Activated CD8-positive, alpha-beta T cell treated with anti-CD3 and anti-CD28 coated beads, Interleukin-2, amount 10 ng/mL, durations not matched to agents 7 days and 5 days (primary cell): ENCODE data around the gene ADAM21. TPM values are rescaled to one million over a fixed set of nuclear protein-coding genes. Genes with fewer than 3 reads are reported as not detected.
"Not testable (repeated sequence)": the region's sequence is repeated elsewhere in the genome, so short reads cannot be mapped to it uniquely, and the experiment has no call there.

Experiments
- ATAC-seq: fragments of 150-1000 bp; cut with Tn5 transposase; one replicate; pipeline ENCODE4 v1.10.0; 2021; ENCODE audit warnings: moderate library complexity
- CTCF ChIA-PET: fragments of 350-600 bp; sonication (Branson Sonifier 250); formaldehyde crosslinking; loops from one replicate; lab custom pipeline; 2021; ENCODE audit warnings: antibody characterized with exemption; lab: Charles Lee
- POLR2A ChIA-PET: fragments of 350-600 bp; sonication (Branson Sonifier 250); formaldehyde crosslinking; loops from one replicate; lab custom pipeline; 2021; ENCODE audit warnings: antibody characterized with exemption; lab: Charles Lee
- DNase-seq: peaks from one replicate; pipeline ENCODE4 v3.0.0-alpha.2; 2020
- H3K27ac Mint-ChIP-seq: one replicate; pipeline ENCODE4 v1.8.0; 2021; ENCODE audit warnings: mild to moderate bottlenecking, mixed read lengths
- H3K27me3 Mint-ChIP-seq: one replicate; pipeline ENCODE4 v1.8.0; 2021; ENCODE audit warnings: low read depth, mixed read lengths
- H3K36me3 Mint-ChIP-seq: one replicate; pipeline ENCODE4 v1.8.0; 2021; ENCODE audit warnings: low read depth, mixed read lengths
- H3K4me1 Mint-ChIP-seq: one replicate; pipeline ENCODE4 v1.8.0; 2021; ENCODE audit warnings: low read depth, mixed read lengths
- H3K4me3 Mint-ChIP-seq: one replicate; pipeline ENCODE4 v1.8.0; 2021; ENCODE audit warnings: mild to moderate bottlenecking, mixed read lengths
- H3K9me3 Mint-ChIP-seq: one replicate; pipeline ENCODE4 v1.8.0; 2022; ENCODE audit warnings: mixed read lengths; ENCODE audit not compliant: insufficient read depth
- total RNA-seq, 2 experiments: library from RNA; stranded (reverse); gene quantifications; one replicate each; pipeline ENCODE4 v1.2.3, GENCODE V29; 2021

ADAM21 gene
- total RNA-seq, 2 experiments from 2014 or later: not detected

- H3K4me1 Mint-ChIP-seq: no peaks in the 10 kb centered on the region
- peaks cover 2% of the 10 kb centered on the region for H3K27me3 Mint-ChIP-seq
- no peak overlapping the region for H3K4me3 Mint-ChIP-seq
- ChIA-PET CTCF (no interaction called here), POLR2A (no interaction called here)
- no peak overlapping the region for H3K27ac Mint-ChIP-seq
- no peak for DNase-seq
- H3K36me3 Mint-ChIP-seq: no peaks in the 10 kb centered on the region
- ATAC-seq: no peak
- H3K9me3 Mint-ChIP-seq: peaks cover 13% of the 10 kb centered on the region
These were observed 10.3 kb upstream of the ADAM21 start for GRCh38 chr14:70441641-70442040.

DNA sequence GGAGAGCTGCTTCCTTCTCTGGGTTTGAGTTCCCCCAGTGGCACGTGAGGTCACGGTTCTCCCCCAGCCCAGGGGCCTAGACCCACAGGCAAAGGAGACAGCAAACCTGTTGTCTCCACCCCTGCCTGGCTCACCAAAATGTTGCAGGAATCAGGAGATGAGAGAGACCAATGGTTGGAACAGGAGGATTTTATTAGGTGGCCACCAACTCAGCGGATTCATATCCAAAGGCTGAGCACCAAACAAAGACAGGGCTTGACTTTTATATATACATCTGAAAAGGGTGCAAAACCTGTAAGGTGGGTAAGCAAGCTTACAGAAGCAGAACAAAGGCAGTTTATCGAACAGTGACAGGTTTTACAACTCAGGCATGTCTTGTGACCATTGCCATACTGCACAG lies 9.2 kb upstream of the ADAM21 start:
- H3K27me3 Mint-ChIP-seq: peaks cover under 1% of the 10 kb centered on the region
- ChIA-PET CTCF (no interaction called here), POLR2A (no interaction called here)
- no peak overlapping the region for H3K27ac Mint-ChIP-seq
- ATAC-seq (no peak), DNase-seq (no peak)
- no peak overlapping the region for H3K4me3 Mint-ChIP-seq
- peaks cover 13% of the 10 kb centered on the region for H3K9me3 Mint-ChIP-seq
- no peaks in the 10 kb centered on the region for H3K4me1 Mint-ChIP-seq
- H3K36me3 Mint-ChIP-seq: no peaks in the 10 kb centered on the region

DNA sequence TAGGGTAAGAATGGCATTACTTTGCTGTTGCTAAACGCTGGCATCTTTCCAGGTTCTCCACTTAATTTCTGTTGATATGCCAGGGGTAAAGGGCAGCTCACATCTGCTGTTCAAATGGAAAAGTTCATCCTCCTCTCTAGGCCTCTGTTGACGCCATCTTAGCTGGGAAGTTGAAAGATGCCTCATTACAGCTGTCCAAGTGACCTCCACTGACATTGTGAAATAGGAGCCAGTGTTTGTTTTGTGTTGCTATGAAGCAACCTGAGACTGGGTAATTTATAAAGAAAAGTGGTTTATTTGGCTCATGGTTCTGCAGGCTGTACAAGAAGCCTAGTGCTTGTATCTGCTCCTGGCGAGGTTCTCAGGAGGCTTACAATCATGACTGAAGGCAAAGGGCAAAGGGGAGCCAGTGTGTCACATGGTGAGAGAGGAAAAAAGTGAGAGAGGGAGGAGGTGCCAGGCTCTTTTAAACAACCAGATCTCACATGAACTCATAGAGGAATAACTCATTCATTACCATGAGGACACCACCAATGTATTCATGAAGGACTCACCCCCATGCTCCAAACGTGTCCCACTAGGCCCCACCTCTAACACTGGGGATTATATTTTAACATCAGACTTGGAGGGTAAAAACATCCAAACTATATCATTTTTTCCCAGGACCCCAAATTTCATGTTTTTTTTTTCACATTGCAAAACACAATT lies 3.2 kb upstream of the ADAM21 start:
- no peak for ATAC-seq
- Mint-ChIP-seq H3K9me3 (peaks cover under 1% of the 10 kb centered on the region), H3K4me3 (no peak overlapping the region), H3K27ac (no peak overlapping the region), H3K4me1 (no peaks in the 10 kb centered on the region), H3K36me3 (no peaks in the 10 kb centered on the region), H3K27me3 (no peaks in the 10 kb centered on the region)
- DNase-seq: no peak
- CTCF ChIA-PET: no interaction called here
- POLR2A ChIA-PET: interaction anchor here (0.7 kb wide), 1 partner anchor 63 kb away, joined by 3 read pairs; no protein-coding TSS in a partner anchor

DNA sequence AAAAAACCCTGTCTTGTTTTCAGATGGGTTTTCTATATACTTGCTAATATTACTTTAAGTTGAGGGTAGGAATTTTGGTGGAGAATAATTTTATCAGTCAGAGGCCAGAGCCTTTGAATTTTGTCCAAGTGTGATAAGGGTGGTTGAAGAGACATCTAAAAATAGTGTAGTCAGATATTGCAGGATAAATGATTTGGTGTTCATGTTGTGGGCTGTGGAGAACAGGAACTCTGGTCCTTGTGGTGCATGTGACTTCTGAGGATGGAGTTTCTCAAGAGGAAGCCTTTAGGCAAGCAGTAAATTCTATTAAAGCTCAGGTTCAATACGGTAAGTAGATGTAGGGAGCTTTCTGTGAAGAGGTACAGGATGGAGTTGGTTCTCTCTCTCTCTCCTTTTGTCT lies 2.8 kb downstream of the ADAM21 start:
- no peak for DNase-seq
- Mint-ChIP-seq H3K9me3 (no peaks in the 10 kb centered on the region), H3K36me3 (no peaks in the 10 kb centered on the region), H3K27me3 (peaks cover 7% of the 10 kb centered on the region), H3K4me1 (no peaks in the 10 kb centered on the region), H3K4me3 (no peak overlapping the region), H3K27ac (no peak overlapping the region)
- POLR2A ChIA-PET: no interaction called here
- CTCF ChIA-PET: no interaction called here
- no peak for ATAC-seq

GRCh38 chr14:70468731-70469130 lies 16.8 kb downstream of the ADAM21 start:
- Mint-ChIP-seq H3K27ac (no peak overlapping the region), H3K36me3 (no peaks in the 10 kb centered on the region), H3K4me3 (no peak overlapping the region), H3K27me3 (peaks cover 5% of the 10 kb centered on the region), H3K4me1 (no peaks in the 10 kb centered on the region), H3K9me3 (no peaks in the 10 kb centered on the region)
- DNase-seq: no peak
- ChIA-PET POLR2A (no interaction called here), CTCF (no interaction called here)
- ATAC-seq: no peak

DNA sequence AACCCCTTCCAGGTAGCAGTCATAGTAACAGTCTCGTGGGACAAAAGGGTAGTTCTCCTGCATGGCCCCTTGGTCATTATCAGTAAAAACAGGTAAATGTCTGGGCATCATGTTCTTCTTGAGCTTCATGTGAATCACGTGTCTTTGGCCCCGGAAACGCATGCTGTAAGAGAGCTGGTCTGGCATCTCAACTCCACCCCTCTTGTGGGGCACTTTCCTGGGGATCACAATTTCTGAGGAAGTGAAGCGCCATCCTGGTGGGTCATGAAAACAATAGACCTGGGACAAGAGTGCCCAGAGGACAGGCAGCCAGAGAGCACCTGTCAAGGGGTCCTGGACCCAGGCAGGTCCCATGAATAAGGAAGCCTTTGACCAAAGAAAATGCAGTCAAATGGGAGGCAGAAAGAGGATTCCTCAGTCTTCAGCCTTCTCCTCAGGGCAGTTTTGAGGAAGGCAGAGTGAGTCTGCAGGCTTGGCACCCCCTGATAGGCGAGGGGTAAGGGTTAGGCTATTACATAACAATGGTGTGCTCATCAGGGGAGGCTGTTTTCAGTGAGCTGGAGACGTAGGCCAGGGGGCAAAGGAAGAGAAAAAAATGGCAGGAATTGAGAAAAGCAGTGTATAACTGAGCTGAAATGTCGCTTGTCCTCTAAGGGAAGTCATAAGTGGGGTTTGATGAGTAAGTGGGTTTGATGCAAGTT lies 19.0 kb downstream of the ADAM21 start:
- H3K27me3 Mint-ChIP-seq, POLR2A ChIA-PET, ATAC-seq, H3K36me3 Mint-ChIP-seq, H3K4me3 Mint-ChIP-seq, H3K27ac Mint-ChIP-seq, DNase-seq, H3K4me1 Mint-ChIP-seq, CTCF ChIA-PET, H3K9me3 Mint-ChIP-seq: not testable (repeated sequence)

DNA sequence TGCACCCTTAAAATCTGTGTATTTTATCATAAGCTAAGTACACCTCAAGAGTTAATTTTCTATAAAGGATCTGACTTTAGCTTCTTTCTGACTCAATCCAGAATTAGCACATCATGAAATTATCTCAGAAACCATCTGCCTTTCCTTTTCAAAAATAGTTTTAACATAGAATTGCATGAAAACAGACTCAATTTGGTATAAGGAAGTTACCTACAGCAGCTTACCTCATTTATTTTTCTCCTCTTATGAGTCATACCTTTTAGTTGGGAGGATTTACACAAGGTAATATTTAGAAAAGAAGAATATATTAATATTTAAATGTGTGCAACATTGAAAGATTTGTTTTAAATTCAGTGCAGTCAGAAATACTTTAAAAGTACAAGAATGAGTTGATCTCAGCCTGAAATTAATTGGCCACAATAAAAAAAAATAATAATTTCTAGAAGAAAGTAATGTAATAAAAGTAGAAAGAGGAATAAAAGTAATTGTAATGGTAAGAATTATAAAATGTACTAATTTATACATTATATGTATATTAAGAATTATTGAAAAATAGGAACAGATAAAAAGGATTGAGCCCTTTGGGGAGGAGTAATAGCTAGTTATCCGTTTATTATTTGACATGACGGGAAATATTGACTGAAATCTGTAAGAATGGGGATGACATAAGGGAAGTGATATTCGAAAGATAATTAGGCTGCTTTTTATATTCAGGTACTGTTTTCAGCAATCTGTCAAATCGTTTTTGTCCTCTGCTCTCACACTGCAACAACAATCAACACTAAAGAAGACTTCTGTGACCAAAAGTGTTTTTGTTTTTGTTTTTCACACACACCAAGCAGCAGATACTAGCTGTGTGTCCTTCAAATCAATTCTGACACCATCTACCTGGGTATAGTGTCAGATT lies 20.5 kb downstream of the ADAM21 start:
- Mint-ChIP-seq H3K27ac (no peak overlapping the region), H3K27me3 (no peaks in the 10 kb centered on the region), H3K4me1 (no peaks in the 10 kb centered on the region), H3K4me3 (no peak overlapping the region), H3K36me3 (no peaks in the 10 kb centered on the region), H3K9me3 (peaks cover 11% of the 10 kb centered on the region)
- POLR2A ChIA-PET: no interaction called here
- CTCF ChIA-PET: no interaction called here
- ATAC-seq (no peak), DNase-seq (no peak)

DNA sequence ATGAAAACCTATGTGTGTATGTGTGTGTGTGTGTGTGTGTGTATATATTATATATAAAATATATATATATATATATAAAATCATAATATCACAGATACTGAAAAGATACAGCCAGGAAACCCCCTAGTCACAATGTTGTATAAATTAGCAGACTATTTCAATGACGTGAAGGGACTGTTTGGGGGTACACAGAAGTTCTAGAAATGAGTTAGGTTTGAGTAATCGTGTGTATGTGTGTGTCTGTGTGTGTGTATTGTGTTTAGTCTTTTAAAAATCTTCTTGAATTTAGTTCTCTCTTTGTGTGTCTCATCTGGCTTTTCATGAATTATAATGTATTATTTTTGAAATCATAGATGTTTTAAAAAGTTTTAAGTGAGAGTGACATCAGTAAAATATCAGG lies 21.9 kb downstream of the ADAM21 start:
- DNase-seq (no peak), ATAC-seq (no peak)
- CTCF ChIA-PET: interaction anchor here (1.0 kb wide), 1 partner anchor 10 kb away, joined by 3 read pairs; no protein-coding TSS in a partner anchor
- no peaks in the 10 kb centered on the region for H3K27me3 Mint-ChIP-seq
- peaks cover 11% of the 10 kb centered on the region for H3K9me3 Mint-ChIP-seq
- H3K27ac Mint-ChIP-seq: no peak overlapping the region
- no peaks in the 10 kb centered on the region for H3K4me1 Mint-ChIP-seq
- no peaks in the 10 kb centered on the region for H3K36me3 Mint-ChIP-seq
- no peak overlapping the region for H3K4me3 Mint-ChIP-seq
- POLR2A ChIA-PET: no interaction called here

DNA sequence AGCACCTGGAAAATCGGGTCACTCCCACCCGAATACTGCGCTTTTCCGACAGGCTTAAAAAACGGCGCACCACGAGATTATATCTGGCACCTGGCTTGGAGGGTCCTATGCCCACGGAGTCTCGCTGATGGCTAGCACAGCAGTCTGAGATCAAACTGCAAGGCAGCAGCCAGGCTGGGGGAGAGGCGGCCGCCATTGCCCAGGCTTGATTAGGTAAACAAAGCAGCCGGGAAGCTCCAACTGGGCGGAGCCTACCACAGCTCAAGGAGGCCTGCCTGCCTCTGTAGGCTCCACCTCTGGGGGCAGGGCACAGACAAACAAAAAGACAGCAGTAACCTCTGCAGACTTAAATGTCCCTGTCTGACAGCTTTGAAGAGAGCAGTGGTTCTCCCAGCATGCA lies 23.5 kb downstream of the ADAM21 start:
- POLR2A ChIA-PET, DNase-seq, ATAC-seq, H3K4me3 Mint-ChIP-seq, CTCF ChIA-PET, H3K4me1 Mint-ChIP-seq, H3K36me3 Mint-ChIP-seq, H3K27ac Mint-ChIP-seq, H3K27me3 Mint-ChIP-seq: not testable (repeated sequence)
- H3K9me3 Mint-ChIP-seq: peaks cover 11% of the 10 kb centered on the region

- H3K4me3 Mint-ChIP-seq, POLR2A ChIA-PET, H3K27ac Mint-ChIP-seq, H3K4me1 Mint-ChIP-seq, H3K27me3 Mint-ChIP-seq, ATAC-seq, DNase-seq, H3K36me3 Mint-ChIP-seq, CTCF ChIA-PET: not testable (repeated sequence)
- peaks cover 11% of the 10 kb centered on the region for H3K9me3 Mint-ChIP-seq
These were observed 25.6 kb downstream of the ADAM21 start for GRCh38 chr14:70477356-70478105.

- H3K27me3 Mint-ChIP-seq: no peaks in the 10 kb centered on the region
- no peak overlapping the region for H3K27ac Mint-ChIP-seq
- POLR2A ChIA-PET: no interaction called here
- peaks cover 14% of the 10 kb centered on the region for H3K36me3 Mint-ChIP-seq
- no peaks in the 10 kb centered on the region for H3K4me1 Mint-ChIP-seq
- ATAC-seq (no peak), DNase-seq (no peak)
- peaks cover 16% of the 10 kb centered on the region for H3K9me3 Mint-ChIP-seq
- CTCF ChIA-PET: no interaction called here
- H3K4me3 Mint-ChIP-seq: no peak overlapping the region
These were observed 37.7 kb downstream of the ADAM21 start for GRCh38 chr14:70489579-70490200.
